ENCODE results near the gene PAK4. TPM values are rescaled to one million over a fixed set of nuclear protein-coding genes. Genes with fewer than 3 reads are reported as not detected.
"Not testable (repeated sequence)": the region's sequence is repeated elsewhere in the genome, so short reads cannot be mapped to it uniquely, and the experiment has no call there.

PAK4 gene
- total RNA-seq, 2 experiments from 2014 or later, result 16.3 to 17.8 TPM

DNA sequence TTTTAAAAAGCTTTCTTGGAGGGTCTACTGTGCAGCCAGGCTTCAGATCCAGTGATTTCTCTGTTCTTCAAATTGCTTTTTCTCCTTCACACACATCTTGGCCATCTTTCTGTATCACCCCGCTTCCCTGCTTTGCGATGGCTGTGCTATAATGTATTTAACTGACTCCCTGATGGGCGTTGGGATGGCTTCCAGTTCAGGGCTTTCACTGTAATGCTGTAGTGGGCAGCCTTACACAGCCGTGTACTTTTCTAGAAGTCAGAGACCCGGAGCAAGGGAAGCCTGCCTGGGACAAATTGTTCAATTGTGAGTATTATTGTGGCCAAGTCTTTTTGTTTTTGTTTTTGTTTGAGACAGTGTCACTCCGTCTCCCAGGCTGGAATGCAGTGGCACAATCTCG is 19.4 kb upstream of the PAK4 start:
- Mint-ChIP-seq H3K4me3 (no peak overlapping the region), H3K9me3 (no peaks in the 10 kb centered on the region), H3K27me3 (no peaks in the 10 kb centered on the region), H3K36me3 (no peaks in the 10 kb centered on the region), H3K27ac (no peak overlapping the region), H3K4me1 (ENCODE audit: low read depth) (no peaks in the 10 kb centered on the region)
- no peak for DNase-seq
- CTCF ChIA-PET, result no interaction called here
- intact Hi-C loops (cut with micrococcal nuclease), result no loop called here
- POLR2A ChIA-PET, result no interaction called here

DNA sequence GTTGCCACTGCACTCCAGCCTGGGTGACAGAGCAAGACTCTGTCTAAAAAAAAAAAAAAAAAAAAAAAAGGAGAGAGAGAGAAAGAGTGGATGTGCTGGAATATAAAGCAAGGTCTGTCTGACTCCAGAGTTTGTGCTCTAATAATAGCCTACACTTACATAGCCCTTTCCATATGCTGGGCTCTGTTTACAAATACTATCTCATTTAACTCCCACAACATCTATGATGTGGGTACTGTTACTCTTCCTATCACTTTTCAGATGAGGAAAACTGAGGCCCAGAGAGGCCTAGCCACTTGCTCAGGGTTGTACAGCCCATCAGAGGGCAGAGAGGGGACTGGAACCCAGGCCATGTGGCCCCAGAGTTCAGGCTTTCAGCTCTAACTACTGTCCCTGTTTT is 15.9 kb upstream of the PAK4 start:
- POLR2A ChIA-PET, result no interaction called here
- Mint-ChIP-seq H3K27me3 (no peaks in the 10 kb centered on the region), H3K9me3 (no peaks in the 10 kb centered on the region), H3K36me3 (no peaks in the 10 kb centered on the region), H3K4me1 (ENCODE audit: low read depth) (no peaks in the 10 kb centered on the region), H3K27ac (no peak overlapping the region), H3K4me3 (no peak overlapping the region)
- CTCF ChIA-PET, result interaction anchor here (0.7 to 3.4 kb wide), 10 partner anchors 19 to 252 kb away, joined by 3 to 17 read pairs (median 3); no protein-coding TSS in a partner anchor
- DNase-seq, result no peak
- intact Hi-C loops (cut with micrococcal nuclease), result no loop called here

DNA sequence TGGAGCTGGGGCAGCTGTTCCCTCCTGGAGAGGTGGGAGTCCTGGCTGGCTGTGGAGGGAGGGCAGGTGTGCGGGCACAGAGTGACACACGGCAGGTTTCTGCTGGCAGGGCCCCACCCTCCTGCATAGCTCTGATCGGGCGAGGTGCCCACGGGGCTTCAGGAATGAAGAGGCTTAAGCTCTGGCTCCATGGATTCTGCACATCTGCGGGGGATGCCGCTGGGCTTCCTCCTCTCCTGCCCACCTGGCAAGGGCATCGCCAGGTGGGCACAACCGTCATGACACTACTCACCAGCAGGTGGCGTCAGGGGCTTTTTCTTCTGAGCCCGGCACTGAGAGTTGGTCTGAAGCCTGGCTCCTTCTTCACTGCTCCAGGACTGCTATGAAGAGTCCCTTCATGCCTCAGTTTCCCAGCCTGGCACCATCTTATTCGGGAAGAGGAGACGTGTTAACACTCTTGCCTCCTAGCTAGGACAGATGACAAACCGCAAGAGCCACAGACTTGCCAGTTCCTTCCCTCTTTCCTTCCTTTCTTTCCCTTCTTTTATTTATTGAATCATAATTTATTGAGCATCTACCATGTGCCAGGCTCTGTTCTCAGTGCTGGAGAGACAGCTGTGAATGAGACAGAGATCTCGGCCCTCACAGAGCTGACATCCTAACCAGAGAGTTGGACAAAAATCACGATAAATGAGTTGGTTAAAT is 15.2 kb upstream of the PAK4 start:
- no peaks in the 10 kb centered on the region for H3K36me3 Mint-ChIP-seq
- CTCF ChIA-PET, result interaction anchor here (0.6 to 3.4 kb wide), 15 partner anchors 10 to 422 kb away, joined by 3 to 17 read pairs (median 3); partner anchors contain the start of gene EID2B
- H3K27ac Mint-ChIP-seq, result no peak overlapping the region
- no peaks in the 10 kb centered on the region for H3K4me1 Mint-ChIP-seq (ENCODE audit: low read depth)
- DNase-seq, result peak; percentile 79
- intact Hi-C loops (cut with micrococcal nuclease), result no loop called here
- H3K9me3 Mint-ChIP-seq, result no peaks in the 10 kb centered on the region
- POLR2A ChIA-PET, result no interaction called here
- H3K27me3 Mint-ChIP-seq, result no peaks in the 10 kb centered on the region
- H3K4me3 Mint-ChIP-seq, result no peak overlapping the region

DNA sequence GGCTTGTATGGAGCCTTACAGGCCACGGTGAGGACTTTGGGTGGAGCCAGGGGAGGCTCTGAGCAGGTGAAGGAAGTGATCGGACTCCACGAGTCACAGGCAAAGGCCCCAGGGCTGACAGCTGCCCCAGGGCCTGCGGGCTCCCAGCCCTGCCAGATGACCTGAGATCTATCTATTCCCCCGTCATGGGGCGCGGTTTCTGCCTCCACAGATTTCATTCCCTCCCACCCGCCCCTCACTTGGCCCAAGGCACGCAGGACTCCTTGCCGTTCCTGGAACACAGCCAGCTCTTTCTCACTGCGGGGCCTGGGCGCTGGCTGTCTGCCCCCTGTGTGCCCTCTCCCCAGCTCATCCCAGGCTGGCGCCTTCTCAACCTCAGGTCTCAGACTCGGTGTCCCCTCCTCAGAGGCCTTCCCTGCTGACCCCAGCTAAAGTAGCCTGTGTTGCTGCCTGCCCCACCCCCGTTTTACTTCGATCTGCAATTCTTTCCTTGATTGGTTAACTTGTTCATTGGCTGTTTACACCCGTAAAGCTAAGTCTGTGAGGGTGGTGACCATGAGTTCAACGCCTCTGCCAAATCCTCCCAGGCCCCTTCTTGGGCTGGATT is 13.9 kb upstream of the PAK4 start:
- Mint-ChIP-seq H3K4me3 (no peak overlapping the region), H3K27me3 (no peaks in the 10 kb centered on the region), H3K27ac (no peak overlapping the region), H3K9me3 (no peaks in the 10 kb centered on the region), H3K36me3 (no peaks in the 10 kb centered on the region), H3K4me1 (ENCODE audit: low read depth) (no peaks in the 10 kb centered on the region)
- ChIA-PET POLR2A (no interaction called here), CTCF (interaction anchor here (1.0 to 2.3 kb wide), 10 partner anchors 11 to 421 kb away, joined by 3 to 7 read pairs (median 3); partner anchors contain the start of gene EID2B)
- DNase-seq, result no peak
- intact Hi-C loops (cut with micrococcal nuclease), result no loop called here

DNA sequence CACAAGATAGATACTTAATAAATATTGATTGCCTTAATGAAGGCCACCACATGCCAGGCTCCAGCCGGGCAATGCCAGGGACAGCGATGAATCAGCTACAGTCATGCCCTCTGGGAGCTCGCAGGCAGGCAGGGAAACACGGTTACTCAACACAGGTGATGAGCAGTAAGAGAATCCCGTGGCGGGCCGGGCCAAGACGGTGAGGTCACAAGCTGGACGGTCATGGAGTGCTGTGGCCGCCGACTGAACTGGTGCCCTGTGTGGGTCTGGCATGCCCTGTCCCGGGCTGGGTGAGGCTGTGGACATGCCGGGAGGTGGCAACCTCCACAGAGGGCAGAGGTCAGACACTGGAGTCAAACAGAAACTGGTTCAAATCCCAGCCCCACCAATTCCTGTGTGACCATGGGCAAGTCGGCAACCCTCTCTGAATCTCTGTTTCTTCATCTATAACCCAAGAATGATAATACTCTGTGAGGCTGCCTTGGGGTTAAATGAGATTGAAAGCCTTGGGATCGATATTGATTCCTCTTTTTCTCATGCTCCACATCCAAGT is 13.2 kb upstream of the PAK4 start:
- Mint-ChIP-seq H3K27me3 (no peaks in the 10 kb centered on the region), H3K4me3 (no peak overlapping the region), H3K9me3 (no peaks in the 10 kb centered on the region), H3K36me3 (no peaks in the 10 kb centered on the region), H3K27ac (no peak overlapping the region), H3K4me1 (ENCODE audit: low read depth) (no peaks in the 10 kb centered on the region)
- ChIA-PET POLR2A (no interaction called here), CTCF (interaction anchor here (1.2 to 2.3 kb wide), 3 partner anchors 10 to 74 kb away, joined by 3 to 7 read pairs (median 4); no protein-coding TSS in a partner anchor)
- intact Hi-C loops (cut with micrococcal nuclease), result no loop called here
- no peak for DNase-seq

DNA sequence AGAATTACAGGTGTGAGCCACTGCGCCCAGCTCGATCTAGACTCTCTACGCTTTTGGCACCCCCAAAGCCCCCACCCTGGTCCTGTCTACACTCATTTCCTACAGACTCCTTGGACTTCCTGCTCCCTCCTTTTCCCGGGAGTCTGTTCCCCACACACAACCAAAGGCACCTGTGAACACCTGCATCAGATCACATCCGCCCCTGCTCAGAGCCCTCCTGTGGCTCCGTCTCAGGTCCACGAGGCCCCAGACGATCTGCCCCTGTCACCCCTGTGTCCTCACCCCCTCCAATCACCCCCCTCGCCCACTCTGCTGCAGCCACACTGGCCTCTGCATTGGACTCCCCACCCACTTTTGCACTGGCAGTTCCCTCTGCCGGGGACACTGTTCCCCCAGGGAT is 12.4 kb upstream of the PAK4 start:
- Mint-ChIP-seq H3K4me1 (ENCODE audit: low read depth) (no peaks in the 10 kb centered on the region), H3K9me3 (no peaks in the 10 kb centered on the region), H3K4me3 (no peak overlapping the region), H3K27ac (no peak overlapping the region), H3K27me3 (no peaks in the 10 kb centered on the region), H3K36me3 (no peaks in the 10 kb centered on the region)
- ChIA-PET POLR2A (no interaction called here), CTCF (interaction anchor here (0.6 to 1.0 kb wide), 2 partner anchors 9 to 182 kb away, joined by 3 read pairs; partner anchors contain the start of gene MRPS12)
- no peak for DNase-seq
- intact Hi-C loops (cut with micrococcal nuclease), result no loop called here

DNA sequence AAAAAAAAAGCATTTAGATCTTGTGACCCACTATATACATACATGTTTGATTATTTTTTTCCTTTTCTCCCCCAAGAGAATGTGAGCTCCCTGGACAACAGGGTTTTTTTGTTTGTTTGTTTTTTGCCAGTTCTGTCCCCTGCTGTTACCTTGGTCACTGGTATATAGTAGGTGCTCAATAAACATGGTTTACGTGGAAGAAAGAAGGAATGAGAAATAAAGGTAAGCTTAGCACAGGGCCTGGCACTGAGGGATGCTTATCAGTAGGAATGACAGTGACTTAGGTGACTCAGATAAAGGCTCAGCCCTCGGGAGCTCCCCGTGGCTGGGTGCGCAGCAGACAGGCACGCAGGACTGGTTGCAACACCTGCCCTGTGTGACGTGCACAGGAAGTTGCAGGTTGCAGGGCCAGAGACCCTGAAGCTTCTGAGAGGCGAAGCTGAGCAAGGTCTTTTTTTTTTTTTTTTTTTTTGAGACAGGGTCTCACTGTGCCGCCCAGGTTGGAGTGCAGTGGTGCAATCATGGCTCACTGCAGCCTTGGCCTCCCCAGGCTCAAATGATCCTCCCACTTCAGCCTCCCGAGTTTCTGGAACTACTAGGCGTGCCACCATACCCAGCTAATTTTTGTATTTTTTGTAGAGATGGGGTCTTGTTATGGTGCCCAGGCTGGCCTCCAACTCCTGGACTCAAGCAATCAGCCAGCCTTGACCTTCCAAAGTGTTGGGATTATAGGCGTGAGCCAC is 10.3 kb upstream of the PAK4 start:
- ChIA-PET POLR2A (no interaction called here), CTCF (interaction anchor here (0.6 kb wide), 1 partner anchor 360 kb away, joined by 3 read pairs; no protein-coding TSS in a partner anchor)
- intact Hi-C loops (cut with micrococcal nuclease), result no loop called here
- no peak overlapping the region for H3K4me3 Mint-ChIP-seq
- no peaks in the 10 kb centered on the region for H3K36me3 Mint-ChIP-seq
- no peaks in the 10 kb centered on the region for H3K4me1 Mint-ChIP-seq (ENCODE audit: low read depth)
- H3K9me3 Mint-ChIP-seq, result no peaks in the 10 kb centered on the region
- H3K27me3 Mint-ChIP-seq, result no peaks in the 10 kb centered on the region
- no peak for DNase-seq
- no peak overlapping the region for H3K27ac Mint-ChIP-seq

DNA sequence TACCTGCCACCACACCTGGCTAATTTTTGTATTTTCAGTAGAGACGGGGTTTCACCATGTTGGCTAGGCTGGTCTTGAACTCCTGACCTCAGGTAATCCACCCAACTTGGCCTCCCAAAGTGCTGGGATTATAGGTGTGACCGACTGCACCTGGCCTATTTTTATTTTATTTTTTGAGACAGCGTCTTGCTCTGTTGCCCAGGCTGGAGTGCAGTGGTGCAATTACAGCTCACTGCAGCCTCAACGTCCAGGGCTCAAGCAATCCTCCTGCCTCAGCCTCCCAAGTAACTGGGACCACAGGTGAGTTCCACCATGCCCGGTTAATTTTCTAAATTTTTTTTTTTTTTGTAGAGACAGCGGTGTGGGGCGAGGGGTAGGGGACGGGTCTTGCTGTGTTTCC is 8.6 kb upstream of the PAK4 start:
- intact Hi-C loops (cut with micrococcal nuclease); POLR2A ChIA-PET; H3K36me3 Mint-ChIP-seq; H3K9me3 Mint-ChIP-seq; H3K4me3 Mint-ChIP-seq; H3K27me3 Mint-ChIP-seq; H3K27ac Mint-ChIP-seq; DNase-seq; H3K4me1 Mint-ChIP-seq (ENCODE audit: low read depth): not testable (repeated sequence)
- CTCF ChIA-PET, result interaction anchor here (1.0 kb wide), 1 partner anchor 211 kb away, joined by 3 read pairs; no protein-coding TSS in a partner anchor

DNA sequence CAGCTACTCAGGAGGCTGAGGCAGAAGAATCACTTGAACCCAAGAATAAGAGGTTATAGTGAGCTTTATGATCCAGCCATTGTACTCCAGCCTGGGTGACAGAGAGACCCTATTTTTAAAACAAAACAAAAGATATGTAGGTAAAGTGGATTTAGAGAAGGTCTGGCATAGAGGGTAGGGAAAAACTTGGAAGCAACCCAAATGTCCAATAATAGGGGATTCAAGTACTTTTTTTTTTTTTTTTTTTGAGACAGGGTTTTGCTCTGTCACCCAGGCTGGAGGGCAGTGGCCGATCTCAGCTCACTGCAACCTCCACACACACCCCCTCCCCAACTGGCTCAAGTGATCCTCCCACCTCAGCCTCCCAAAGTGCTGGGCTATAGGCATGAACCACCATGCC is 5.8 kb upstream of the PAK4 start:
- H3K4me1 Mint-ChIP-seq (ENCODE audit: low read depth), result peaks cover 4% of the 10 kb centered on the region
- ChIA-PET CTCF (interaction anchor here (0.6 to 1.6 kb wide), 3 partner anchors 67 to 802 kb away, joined by 3 to 4 read pairs (median 4); no protein-coding TSS in a partner anchor), POLR2A (no interaction called here)
- intact Hi-C loops (cut with micrococcal nuclease), result loop anchor here (5.0 to 10.0 kb wide), 2 partner anchors 145 to 207 kb away; partner anchors contain the start of gene FBXO17
- H3K9me3 Mint-ChIP-seq, result no peaks in the 10 kb centered on the region
- no peak overlapping the region for H3K27ac Mint-ChIP-seq
- H3K4me3 Mint-ChIP-seq, result no peak overlapping the region
- DNase-seq, result no peak
- no peaks in the 10 kb centered on the region for H3K36me3 Mint-ChIP-seq
- H3K27me3 Mint-ChIP-seq, result no peaks in the 10 kb centered on the region

DNA sequence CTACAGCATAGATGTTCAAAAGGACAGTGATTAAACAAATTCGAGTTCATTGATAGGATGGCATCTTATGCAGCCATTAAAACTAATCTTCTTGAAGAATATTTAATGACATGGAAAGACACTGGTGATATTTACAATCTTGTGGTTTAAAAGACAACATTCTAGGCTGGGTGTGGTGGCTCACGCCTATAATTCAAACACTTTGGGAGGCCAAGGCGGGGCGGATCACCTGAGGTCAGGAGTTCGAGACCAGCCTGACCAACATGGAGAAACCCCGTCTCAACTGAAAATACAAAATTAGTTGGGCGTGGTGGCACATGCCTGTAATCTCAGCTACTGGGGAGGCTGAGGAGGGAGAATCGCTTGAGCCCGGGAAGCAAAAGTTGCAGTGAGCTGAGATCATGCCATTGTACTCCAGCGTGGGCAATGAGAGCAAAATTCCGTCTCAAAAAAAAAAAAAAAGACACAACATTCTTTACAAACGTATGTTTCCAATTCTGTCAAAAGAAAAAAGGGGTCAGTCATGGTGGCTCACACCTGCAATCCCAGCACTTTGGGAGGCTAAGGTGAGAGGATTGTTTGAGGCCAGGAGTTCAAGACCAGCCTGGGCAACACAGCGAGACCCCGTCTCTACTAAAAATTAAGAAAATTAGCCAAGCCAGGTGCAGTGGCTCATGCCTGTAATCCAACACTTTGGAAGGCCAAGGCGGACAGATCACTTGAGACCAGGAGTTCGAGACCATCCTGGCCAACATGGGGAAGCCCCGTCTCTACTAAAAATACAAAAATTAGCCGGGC is 2.5 kb upstream of the PAK4 start:
- ChIA-PET CTCF (interaction anchor here (0.6 to 2.4 kb wide), 18 partner anchors 10 to 689 kb away, joined by 3 to 21 read pairs (median 4); partner anchors contain the start of gene NCCRP1), POLR2A (no interaction called here)
- DNase-seq, result no peak
- Mint-ChIP-seq H3K36me3 (no peaks in the 10 kb centered on the region), H3K27ac (no peak overlapping the region), H3K9me3 (no peaks in the 10 kb centered on the region), H3K27me3 (no peaks in the 10 kb centered on the region), H3K4me1 (ENCODE audit: low read depth) (peaks cover 28% of the 10 kb centered on the region), H3K4me3 (no peak overlapping the region)
- intact Hi-C loops (cut with micrococcal nuclease), result loop anchor here (1.0 to 10.0 kb wide), 3 partner anchors 64 to 204 kb away; partner anchors contain the start of gene FBXO17

DNA sequence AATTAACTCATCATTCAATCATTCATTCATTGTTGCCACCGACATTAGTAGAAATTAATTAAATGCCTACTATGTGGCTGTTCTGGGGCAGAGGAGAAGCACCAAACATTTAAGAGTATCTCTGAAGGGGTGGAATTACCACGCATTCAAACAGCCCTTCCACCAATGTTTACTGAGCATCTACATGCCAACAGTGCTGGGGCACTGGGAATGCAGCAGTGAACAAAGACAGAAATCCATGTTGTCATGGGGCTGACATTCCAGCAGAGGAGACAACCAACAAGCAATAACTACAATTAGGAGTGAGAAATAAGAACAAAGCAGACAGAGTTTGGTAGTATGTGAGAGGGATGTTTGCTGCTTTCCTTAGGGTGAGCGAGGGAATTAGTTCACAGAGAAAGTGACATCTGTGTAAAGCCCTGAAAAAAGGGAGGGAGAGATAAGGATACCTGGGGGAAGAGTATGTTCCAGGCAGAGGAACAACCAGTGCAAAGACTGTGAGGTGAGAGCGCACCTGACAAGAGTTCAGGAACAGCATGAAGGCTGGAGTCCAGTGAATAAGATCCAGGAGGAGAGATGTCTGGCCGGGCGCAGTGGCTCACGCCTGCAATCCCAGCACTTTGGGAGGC is 1.3 kb upstream of the PAK4 start:
- CTCF ChIA-PET, result interaction anchor here (0.9 kb wide), 1 partner anchor 218 kb away, joined by 4 read pairs; the partner anchor contains the start of gene SAMD4B
- H3K27ac Mint-ChIP-seq, result no peak overlapping the region
- no peaks in the 10 kb centered on the region for H3K27me3 Mint-ChIP-seq
- intact Hi-C loops (cut with micrococcal nuclease), result loop anchor here (5.0 to 10.0 kb wide), 2 partner anchors 149 to 203 kb away; partner anchors contain the start of gene FBXO17
- H3K9me3 Mint-ChIP-seq, result no peaks in the 10 kb centered on the region
- POLR2A ChIA-PET, result no interaction called here
- DNase-seq, result no peak
- H3K36me3 Mint-ChIP-seq, result no peaks in the 10 kb centered on the region
- H3K4me1 Mint-ChIP-seq (ENCODE audit: low read depth), result peaks cover 30% of the 10 kb centered on the region
- peak overlapping the region; percentile 31 for H3K4me3 Mint-ChIP-seq

Measured in activated CD4-positive, alpha-beta memory T cell treated with anti-CD3 and anti-CD28 coated beads for 36 hours (primary cell).